WERI-Rb-1 (cell line): Measurements from ENCODE around the gene VAV3.

Experiments used
- DNase-seq: peaks from one replicate; pipeline ENCODE4 v3.0.0-alpha.2; 2020
- H3K27ac ChIP-seq: fragments of 250-450 bp; sonication (Bioruptor Pico); 2 replicates; pipeline ENCODE4 v1.5.1; 2020; ENCODE audit warnings: mild to moderate bottlenecking, moderate library complexity
- H3K27me3 ChIP-seq: fragments of 250-450 bp; sonication (Bioruptor Pico); 2 replicates; pipeline ENCODE4 v1.5.1; 2021; ENCODE audit warnings: mild to moderate bottlenecking, low read depth, moderate library complexity; ENCODE audit not compliant: insufficient read depth, severe bottlenecking
- H3K36me3 ChIP-seq: fragments of 250-450 bp; sonication (Bioruptor Pico); 2 replicates; pipeline ENCODE4 v1.5.1; 2020; ENCODE audit warnings: mild to moderate bottlenecking, moderate library complexity
- H3K4me3 ChIP-seq: 2 replicates; pipeline ENCODE4 v1.5.1; 2011; ENCODE audit warnings: low read depth, mild to moderate bottlenecking, control low read depth, low read length
- H3K9me3 ChIP-seq: fragments of 250-450 bp; sonication (Bioruptor Pico); 2 replicates; pipeline ENCODE4 v1.5.1; 2021; ENCODE audit warnings: mild to moderate bottlenecking, moderate library complexity; ENCODE audit not compliant: severe bottlenecking
- CTCF ChIP-seq: IDR thresholded peaks from 2 replicates; pipeline ENCODE4 v1.5.1; 2011; ENCODE audit warnings: low read depth, mild to moderate bottlenecking, control low read depth, inconsistent platforms, low read length

VAV3 gene

DNA sequence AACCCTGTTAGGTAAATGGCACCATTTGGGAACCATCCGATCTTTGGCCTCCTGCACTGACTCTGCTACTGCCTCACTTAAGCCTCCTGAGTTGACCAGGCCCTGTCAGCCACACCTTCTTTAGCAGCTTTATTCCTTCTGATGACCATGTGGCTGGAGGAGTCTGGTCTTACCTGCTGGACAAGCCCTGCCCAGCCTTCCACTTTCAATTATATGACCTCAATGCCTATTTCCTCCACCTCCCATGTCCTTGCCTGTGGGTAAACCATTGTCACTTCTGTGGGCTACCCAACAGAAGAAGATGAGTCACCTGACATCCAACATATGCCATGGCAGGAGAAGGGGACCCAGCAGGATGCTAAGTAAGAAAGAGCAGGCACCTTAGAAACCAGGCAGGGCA, 430.3 kb downstream of the VAV3 start:
- H3K9me3 ChIP-seq = no peaks in the 10 kb centered on the region
- no peaks in the 10 kb centered on the region for H3K27me3 ChIP-seq
- no peak overlapping the region for H3K4me3 ChIP-seq
- no peak for TF ChIP-seq CTCF
- no peak overlapping the region for H3K27ac ChIP-seq
- no peak for DNase-seq
- H3K36me3 ChIP-seq = no peaks in the 10 kb centered on the region

DNA sequence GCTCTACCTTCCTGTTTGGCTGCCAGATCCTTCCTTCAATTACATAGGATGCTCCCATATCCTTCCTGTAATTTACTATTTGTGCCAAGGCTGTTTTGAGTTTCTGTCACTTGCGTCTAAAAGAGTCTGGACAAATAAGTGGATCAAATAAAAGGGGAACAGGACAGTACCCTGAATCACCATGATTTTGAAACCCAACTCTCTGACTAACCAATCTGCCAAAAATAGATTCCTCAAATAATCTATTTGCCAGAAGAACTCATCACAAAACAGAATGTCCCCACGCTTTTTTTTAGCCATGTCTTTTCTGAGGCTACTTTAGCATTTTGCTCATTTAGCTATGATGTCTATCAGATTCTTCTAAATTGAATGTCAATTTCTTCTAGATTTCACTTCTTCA, 431.5 kb downstream of the VAV3 start:
- Histone ChIP-seq H3K27me3 (no peaks in the 10 kb centered on the region), H3K36me3 (no peaks in the 10 kb centered on the region), H3K9me3 (no peaks in the 10 kb centered on the region), H3K4me3 (no peak overlapping the region), H3K27ac (no peak overlapping the region)
- no peak for DNase-seq
- TF ChIP-seq CTCF = no peak

- no peaks in the 10 kb centered on the region for H3K36me3 ChIP-seq
- peak; percentile 14 for DNase-seq
- H3K4me3 ChIP-seq = no peak overlapping the region
- no peaks in the 10 kb centered on the region for H3K9me3 ChIP-seq
- TF ChIP-seq CTCF = no peak
- H3K27ac ChIP-seq = no peak overlapping the region
- no peaks in the 10 kb centered on the region for H3K27me3 ChIP-seq
Observed at GRCh38 chr1:107532318-107532717, 432.7 kb downstream of the VAV3 start.

GRCh38 chr1:107531065-107531908, 433.7 kb downstream of the VAV3 start:
- no peak for TF ChIP-seq CTCF
- no peak overlapping the region for H3K27ac ChIP-seq
- no peak overlapping the region for H3K4me3 ChIP-seq
- H3K36me3 ChIP-seq = no peaks in the 10 kb centered on the region
- DNase-seq = no peak
- H3K27me3 ChIP-seq = no peaks in the 10 kb centered on the region
- H3K9me3 ChIP-seq = no peaks in the 10 kb centered on the region

GRCh38 chr1:107530543-107530942, 434.4 kb downstream of the VAV3 start:
- Histone ChIP-seq H3K27ac (no peak overlapping the region), H3K9me3 (no peaks in the 10 kb centered on the region), H3K27me3 (no peaks in the 10 kb centered on the region), H3K36me3 (no peaks in the 10 kb centered on the region), H3K4me3 (no peak overlapping the region)
- no peak for TF ChIP-seq CTCF
- DNase-seq = no peak
